Hepatocyte (in vitro differentiated cells): Measurements from ENCODE around the gene CCL16. TPM values are rescaled to one million over a fixed set of nuclear protein-coding genes. Genes with fewer than 3 reads are reported as not detected.

Experiments used
- DNase-seq: peaks from one replicate; pipeline ENCODE4 v3.0.0-alpha.2; 2016; ENCODE audit warnings: low spot score
- H2AFZ ChIP-seq: fragments of 200-600 bp; sonication (generic); 2 replicates; pipeline ENCODE4 v1.6.0; 2016; ENCODE audit warnings: antibody characterized with exemption, mild to moderate bottlenecking
- H3K27ac ChIP-seq: fragments of 200-600 bp; sonication (generic); 2 replicates; pipeline ENCODE4 v1.5.1; 2016; ENCODE audit warnings: mild to moderate bottlenecking
- H3K27me3 ChIP-seq: fragments of 200-600 bp; sonication (generic); 2 replicates; pipeline ENCODE4 v1.6.1; 2016
- H3K36me3 ChIP-seq: fragments of 200-600 bp; sonication (generic); replicated peaks from 2 replicates; pipeline ENCODE4 v1.5.1; 2016; ENCODE audit warnings: low read depth; ENCODE audit not compliant: insufficient read depth
- H3K4me1 ChIP-seq: fragments of 200-600 bp; sonication (generic); 2 replicates; pipeline ENCODE4 v1.5.1; 2016; ENCODE audit warnings: mild to moderate bottlenecking, moderate library complexity; ENCODE audit not compliant: insufficient read depth
- H3K4me2 ChIP-seq: fragments of 200-600 bp; sonication (generic); 2 replicates; pipeline ENCODE4 v1.6.0; 2016
- H3K4me3 ChIP-seq: fragments of 200-600 bp; sonication (generic); 2 replicates; pipeline ENCODE4 v1.5.1; 2016; ENCODE audit warnings: mild to moderate bottlenecking
- H3K79me2 ChIP-seq: fragments of 200-600 bp; sonication (generic); 2 replicates; pipeline ENCODE4 v1.6.0; 2017; ENCODE audit warnings: mild to moderate bottlenecking
- H3K9me2 ChIP-seq: fragments of 200-600 bp; sonication (generic); replicated peaks from 2 replicates; pipeline ENCODE4 v1.6.0; 2017; ENCODE audit warnings: mild to moderate bottlenecking; ENCODE audit not compliant: insufficient read depth
- H3K9me3 ChIP-seq: fragments of 200-600 bp; sonication (generic); 2 replicates; pipeline ENCODE4 v1.5.1; 2016; ENCODE audit warnings: low read depth, mild to moderate bottlenecking
- H4K20me1 ChIP-seq: fragments of 200-600 bp; sonication (generic); 2 replicates; pipeline ENCODE4 v1.6.0; 2016; ENCODE audit warnings: mild to moderate bottlenecking; ENCODE audit not compliant: insufficient read depth, poor library complexity, severe bottlenecking
- EZH2 ChIP-seq: fragments of 200-600 bp; sonication (generic); IDR thresholded peaks from 2 replicates; pipeline ENCODE4 v1.6.1; 2016; ENCODE audit warnings: antibody characterized with exemption, mild to moderate bottlenecking, borderline replicate concordance
- EZH2phosphoT487 ChIP-seq: fragments of 200-600 bp; sonication (generic); IDR thresholded peaks from one replicate; pipeline ENCODE4 v1.6.1; 2018; ENCODE audit warnings: antibody characterized with exemption, mild to moderate bottlenecking, low read depth, moderate library complexity; ENCODE audit not compliant: unreplicated experiment, severe bottlenecking
- WGBS: methylation state at CpG from one replicate; pipeline ENCODE4 v1.1.6; 2016; ENCODE audit warnings: low lambda C conversion rate; ENCODE audit errors: missing lambda C conversion rate; 5-methylcytosine and 5-hydroxymethylcytosine counted together
- polyA plus RNA-seq: library from polyadenylated mRNA; unstranded; fragments of >200 nt; fragmentation: Nextera tagmentation; extraction: Ambion mirVana; gene quantifications from 2 replicates; pipeline ENCODE4 v1.2.1, GENCODE V29; 2016
- total RNA-seq: library from RNA; depleted of rRNA; stranded (reverse); fragments of >200 nt; gene quantifications from 2 replicates; pipeline ENCODE4 v1.2.3, GENCODE V29; 2014
- TF ChIP-seq, protein P1 (sequence below): fragments of 200-600 bp; sonication (generic); IDR thresholded peaks from 2 replicates; pipeline ENCODE4 v1.5.1; 2016; ENCODE audit warnings: antibody characterized with exemption, mild to moderate bottlenecking; ENCODE audit not compliant: poor library complexity

The CCL16 gene
- total and polyA plus RNA-seq, 2 experiments from 2014 or later: not detected

- Histone ChIP-seq H3K36me3 (no peaks in the 10 kb centered on the region), H3K27ac (no peak overlapping the region), H2AFZ (no peak overlapping the region), H3K9me3 (no peaks in the 10 kb centered on the region), H3K4me3 (no peak overlapping the region), H3K9me2 (no peaks in the 10 kb centered on the region), H3K27me3 (no peaks in the 10 kb centered on the region), H3K79me2 (no peaks in the 10 kb centered on the region), H4K20me1 (no peaks in the 10 kb centered on the region), H3K4me2 (no peak overlapping the region), H3K4me1 (peaks cover 16% of the 10 kb centered on the region)
- TF ChIP-seq, protein P1, sequence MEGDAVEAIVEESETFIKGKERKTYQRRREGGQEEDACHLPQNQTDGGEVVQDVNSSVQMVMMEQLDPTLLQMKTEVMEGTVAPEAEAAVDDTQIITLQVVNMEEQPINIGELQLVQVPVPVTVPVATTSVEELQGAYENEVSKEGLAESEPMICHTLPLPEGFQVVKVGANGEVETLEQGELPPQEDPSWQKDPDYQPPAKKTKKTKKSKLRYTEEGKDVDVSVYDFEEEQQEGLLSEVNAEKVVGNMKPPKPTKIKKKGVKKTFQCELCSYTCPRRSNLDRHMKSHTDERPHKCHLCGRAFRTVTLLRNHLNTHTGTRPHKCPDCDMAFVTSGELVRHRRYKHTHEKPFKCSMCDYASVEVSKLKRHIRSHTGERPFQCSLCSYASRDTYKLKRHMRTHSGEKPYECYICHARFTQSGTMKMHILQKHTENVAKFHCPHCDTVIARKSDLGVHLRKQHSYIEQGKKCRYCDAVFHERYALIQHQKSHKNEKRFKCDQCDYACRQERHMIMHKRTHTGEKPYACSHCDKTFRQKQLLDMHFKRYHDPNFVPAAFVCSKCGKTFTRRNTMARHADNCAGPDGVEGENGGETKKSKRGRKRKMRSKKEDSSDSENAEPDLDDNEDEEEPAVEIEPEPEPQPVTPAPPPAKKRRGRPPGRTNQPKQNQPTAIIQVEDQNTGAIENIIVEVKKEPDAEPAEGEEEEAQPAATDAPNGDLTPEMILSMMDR: no peak
- no peak for TF ChIP-seq EZH2phosphoT487
- TF ChIP-seq EZH2: no peak
- WGBS: 96% methylated on average over 7 of the region's 7 CpGs
- no peak for DNase-seq
Observed at GRCh38 chr17:35977509-35977908, 3.8 kb downstream of the CCL16 start.

DNA sequence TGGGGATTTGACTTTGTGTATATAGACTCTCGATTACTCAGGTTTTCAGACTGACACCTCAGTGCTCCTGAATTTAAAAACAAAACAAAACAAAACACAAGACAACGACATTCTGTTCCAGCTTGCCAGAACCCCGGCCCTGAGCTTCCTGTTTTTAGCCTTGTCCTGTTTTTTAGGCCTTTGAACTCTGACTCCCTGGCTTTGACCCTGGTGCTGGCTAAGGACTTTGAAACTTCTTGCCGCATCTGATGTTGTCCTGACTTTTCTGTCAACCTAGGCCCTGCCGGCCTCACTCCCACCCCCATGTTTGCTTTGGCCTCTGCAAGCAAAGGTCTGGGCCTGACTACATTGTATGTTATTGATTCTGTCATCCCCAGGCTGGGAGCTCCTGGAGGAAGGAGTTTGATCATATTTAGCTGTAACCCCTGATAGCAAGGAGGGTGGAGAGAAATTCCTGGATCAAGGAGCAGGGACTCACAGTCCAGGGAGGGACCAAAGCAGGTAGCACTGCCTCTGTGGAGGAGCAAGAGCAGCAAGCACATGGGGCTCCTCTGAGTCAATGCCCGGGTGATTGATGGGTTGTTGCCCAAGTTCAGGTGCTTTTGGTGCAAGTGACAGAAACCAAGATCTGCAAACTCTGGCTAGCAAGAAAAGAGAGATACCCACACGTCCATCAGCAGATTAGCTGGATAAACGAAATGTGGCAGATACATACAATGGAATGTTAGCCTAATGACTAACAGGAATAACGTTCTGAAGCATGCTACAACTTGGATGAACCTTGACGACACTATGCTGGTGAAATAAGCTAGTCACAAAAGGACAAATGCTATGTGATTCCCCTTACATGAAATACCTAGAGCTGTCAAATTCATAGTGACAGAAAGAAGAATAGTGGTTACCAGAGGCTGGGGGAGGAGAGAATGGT lies 7.7 kb downstream of the CCL16 start:
- no peak overlapping the region for H3K4me3 ChIP-seq
- TF ChIP-seq, protein P1: no peak
- TF ChIP-seq EZH2phosphoT487: no peak
- no peak for TF ChIP-seq EZH2
- no peaks in the 10 kb centered on the region for H3K36me3 ChIP-seq
- H3K27me3 ChIP-seq: no peaks in the 10 kb centered on the region
- no peaks in the 10 kb centered on the region for H3K9me2 ChIP-seq
- H3K4me2 ChIP-seq: peak overlapping the region; percentile 32
- no peaks in the 10 kb centered on the region for H4K20me1 ChIP-seq
- H2AFZ ChIP-seq: no peak overlapping the region
- H3K9me3 ChIP-seq: no peaks in the 10 kb centered on the region
- H3K79me2 ChIP-seq: no peaks in the 10 kb centered on the region
- 30% methylated on average over 10 of the region's 10 CpGs for WGBS
- peak overlapping the region; percentile 82 for H3K27ac ChIP-seq
- peaks cover 27% of the 10 kb centered on the region for H3K4me1 ChIP-seq
- DNase-seq: peak; percentile 61

DNA sequence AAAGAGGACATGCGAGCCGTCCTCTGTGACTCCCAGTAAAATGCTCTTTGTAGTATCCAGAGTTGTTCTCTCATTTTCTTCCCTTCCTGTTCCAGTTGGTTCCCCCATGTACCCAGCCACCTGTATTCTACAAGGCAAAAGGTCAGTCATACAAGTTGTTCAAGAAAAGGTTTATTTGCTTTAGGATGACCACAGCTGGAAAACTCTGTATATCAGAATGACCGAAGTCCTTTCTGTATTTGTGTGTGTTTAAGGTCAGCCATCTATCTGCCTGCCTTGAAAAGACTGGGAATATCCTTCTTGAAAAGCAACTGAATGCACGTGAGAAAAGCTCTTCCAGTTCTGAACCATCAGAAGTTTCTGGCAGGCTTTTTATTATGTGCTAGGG lies 8.4 kb downstream of the CCL16 start:
- H3K79me2 ChIP-seq: no peaks in the 10 kb centered on the region
- H3K4me3 ChIP-seq: no peak overlapping the region
- WGBS: 65% methylated on average over 4 of the region's 4 CpGs
- no peaks in the 10 kb centered on the region for H3K27me3 ChIP-seq
- H3K4me2 ChIP-seq: peak overlapping the region; percentile 32
- no peaks in the 10 kb centered on the region for H3K9me2 ChIP-seq
- peak overlapping the region; percentile 82 for H3K27ac ChIP-seq
- H3K9me3 ChIP-seq: no peaks in the 10 kb centered on the region
- TF ChIP-seq, protein P1: no peak
- TF ChIP-seq EZH2phosphoT487: no peak
- no peak for TF ChIP-seq EZH2
- no peaks in the 10 kb centered on the region for H4K20me1 ChIP-seq
- H3K4me1 ChIP-seq: peaks cover 27% of the 10 kb centered on the region
- peak; percentile 62 for DNase-seq
- H2AFZ ChIP-seq: no peak overlapping the region
- no peaks in the 10 kb centered on the region for H3K36me3 ChIP-seq
